DMS 273 (cell line): ENCODE measurements around the gene IGSF21.
A peak's percentile ranks its signal among the peaks of the same experiment; 100 is the strongest.

Experiments
- DNase-seq: peaks from one replicate; lab custom pipeline; 2025; ENCODE audit not compliant: unreplicated experiment; lab: John Stamatoyannopoulos, UW

Gene IGSF21

DNA sequence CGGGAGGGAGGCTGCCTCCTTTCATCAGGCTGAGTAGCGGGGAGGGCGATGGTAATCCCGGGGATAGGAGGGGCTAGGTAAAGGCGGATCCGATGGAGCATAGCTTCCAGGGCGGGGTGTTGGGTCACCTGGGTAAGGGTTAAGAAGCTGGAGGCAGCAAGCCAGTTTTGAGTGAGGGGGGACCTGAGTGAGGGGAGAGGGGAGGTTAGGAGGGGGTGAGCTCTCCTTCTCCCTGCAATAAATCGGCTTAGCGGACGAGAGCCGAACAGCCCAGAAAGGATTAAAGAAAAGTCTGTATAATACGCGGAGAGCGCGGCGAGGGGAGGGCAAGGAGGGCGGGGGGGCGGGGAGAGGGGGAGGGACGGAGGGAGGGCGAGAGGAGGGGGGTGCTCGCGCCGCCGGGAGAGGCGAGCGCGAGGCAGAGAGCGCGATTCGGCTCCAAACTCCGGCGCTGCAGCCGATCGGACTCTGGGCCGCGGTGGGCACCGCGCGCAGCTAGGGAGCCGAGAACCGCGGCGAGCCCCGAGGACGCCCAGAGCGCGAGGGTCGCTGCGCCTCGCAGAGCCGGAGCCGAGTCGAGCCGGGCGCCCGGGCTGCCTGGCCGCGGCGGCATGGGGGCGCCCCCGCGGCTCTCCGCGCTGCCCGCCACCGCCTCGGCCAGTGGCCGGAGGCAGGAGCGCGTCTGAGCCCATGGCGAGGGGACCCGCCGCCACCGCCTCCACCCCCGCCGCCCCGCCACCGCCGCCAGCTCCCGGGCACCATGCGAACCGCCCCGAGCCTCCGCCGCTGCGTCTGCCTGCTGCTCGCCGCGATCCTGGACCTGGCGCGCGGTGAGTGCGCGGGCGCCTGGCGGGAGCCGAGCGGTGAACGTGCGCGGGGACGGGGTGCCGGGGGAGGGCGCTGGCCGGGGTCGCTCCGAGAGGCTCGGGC is at the start of gene IGSF21:
Gene IGSF21, plus strand, starts transcription at position 430 of the 930 bp plus-strand sequence. Its CDS starts 331 bp downstream, at position 761.
- DNase-seq = peak; percentile 71

- no peak for DNase-seq
Measured at GRCh38 chr1:18058206-18058921, 49.2 kb upstream of the IGSF21 start.

- no peak for DNase-seq
Measured at GRCh38 chr1:18058981-18059605, 48.5 kb upstream of the IGSF21 start.

DNA sequence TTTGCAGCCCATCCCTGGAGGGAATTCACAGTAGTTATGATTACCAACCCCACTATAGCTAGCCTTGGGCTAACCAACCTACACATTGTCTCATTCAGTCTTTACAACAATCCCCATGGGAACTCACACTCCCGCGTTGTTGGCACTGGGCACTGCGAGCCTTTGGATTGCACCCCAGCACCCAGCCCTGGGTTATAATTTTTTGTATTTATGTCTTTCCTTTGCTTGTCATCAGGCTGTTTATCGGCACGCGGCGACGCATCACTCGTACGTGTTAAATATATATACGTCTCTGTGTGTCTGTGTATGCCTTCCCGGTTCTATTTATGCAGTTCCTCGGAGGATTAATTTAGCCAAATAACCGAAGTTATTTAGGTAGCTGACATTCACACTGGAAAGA is 47.2 kb upstream of the IGSF21 start:
- DNase-seq = no peak

- DNase-seq = no peak
Measured at GRCh38 chr1:18062185-18062584, 45.4 kb upstream of the IGSF21 start.

- no peak for DNase-seq
Measured at GRCh38 chr1:18064534-18064933, 43.1 kb upstream of the IGSF21 start.

- no peak for DNase-seq
Measured at GRCh38 chr1:18066576-18066975, 41.0 kb upstream of the IGSF21 start.

GRCh38 chr1:18069903-18070302 is 37.7 kb upstream of the IGSF21 start:
- DNase-seq = no peak

DNA sequence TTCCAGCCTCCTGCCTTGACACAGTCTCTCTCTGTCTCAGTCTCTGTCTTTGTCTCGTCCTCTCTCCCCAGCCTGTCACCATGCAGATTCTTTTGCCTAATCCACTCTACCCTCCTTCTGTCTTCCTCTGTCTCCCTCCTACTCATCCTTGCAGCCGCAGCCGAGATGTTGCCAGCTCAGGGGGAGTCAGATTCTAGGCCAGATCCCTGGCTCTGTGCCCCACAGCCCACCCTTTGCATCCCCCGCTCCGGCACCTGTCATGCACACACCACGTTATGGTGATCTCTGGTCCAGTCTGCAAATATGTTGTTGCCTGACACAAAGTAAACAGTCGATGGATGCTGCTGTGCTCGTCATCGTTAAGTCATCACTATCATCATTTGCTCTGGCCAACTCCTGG is 35.5 kb upstream of the IGSF21 start:
- DNase-seq = no peak

DNA sequence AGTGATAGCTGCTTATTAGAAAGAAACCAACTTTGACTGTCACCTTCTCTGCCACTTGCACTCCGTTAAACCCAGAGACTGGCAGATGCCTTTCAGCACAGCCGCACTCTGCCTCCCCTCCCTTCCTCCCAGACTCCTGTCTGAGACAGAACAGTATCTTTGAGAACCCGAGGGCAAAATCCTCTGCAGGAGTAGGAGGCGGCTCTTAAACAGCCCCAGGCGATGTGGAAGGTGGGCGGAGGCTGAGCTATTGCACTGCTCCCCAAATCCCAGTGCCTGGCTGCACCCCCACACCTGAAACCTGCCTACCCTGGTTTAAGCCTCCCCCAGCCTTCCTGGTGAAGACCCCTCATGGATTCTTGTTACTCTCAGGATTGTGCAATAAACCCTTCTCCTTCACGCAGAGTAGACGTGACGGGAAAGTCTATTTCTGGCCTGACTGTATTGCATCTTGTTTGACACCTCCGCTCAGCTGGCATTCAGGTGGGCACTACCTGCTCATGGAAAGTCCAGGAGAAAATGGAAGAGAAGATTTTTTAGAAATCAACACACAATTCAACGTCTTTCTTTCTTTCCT is 34.4 kb upstream of the IGSF21 start:
- no peak for DNase-seq

GRCh38 chr1:18077657-18078215 is 29.9 kb upstream of the IGSF21 start:
- no peak for DNase-seq

GRCh38 chr1:18079941-18080735 is 27.5 kb upstream of the IGSF21 start:
- no peak for DNase-seq

DNA sequence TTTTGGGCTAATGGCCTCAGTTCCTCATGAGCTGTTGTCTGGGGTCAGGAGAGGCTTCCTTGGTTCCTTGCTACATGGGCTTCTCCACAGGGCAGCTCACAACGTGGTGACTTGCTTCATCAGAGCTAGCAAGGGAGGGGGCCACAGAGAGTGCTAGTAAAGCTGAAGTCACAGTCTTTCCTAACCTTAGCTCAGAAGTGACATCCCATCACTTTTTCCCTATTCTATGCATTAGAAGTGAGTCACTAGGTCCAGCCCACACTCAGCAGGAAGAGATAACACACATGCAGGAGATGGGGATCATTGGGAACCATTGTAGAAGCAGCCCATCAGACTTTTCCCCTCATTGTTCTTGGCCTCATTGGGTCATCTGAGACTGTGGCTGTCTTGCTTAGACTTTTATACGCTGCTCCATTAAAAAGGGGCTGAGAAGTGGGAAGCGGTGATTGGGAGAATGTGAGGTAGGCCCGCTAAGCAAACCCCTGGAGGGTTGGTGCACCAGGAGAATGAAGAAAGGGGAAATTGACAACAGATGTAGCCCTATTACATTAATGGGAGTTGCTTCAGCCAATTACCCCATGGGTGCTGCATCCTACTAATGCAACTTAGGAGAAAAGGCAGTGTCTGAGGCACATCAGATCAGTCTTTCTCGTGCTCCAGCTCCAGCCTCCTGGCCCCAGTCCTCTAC is 22.1 kb upstream of the IGSF21 start:
- no peak for DNase-seq

DNA sequence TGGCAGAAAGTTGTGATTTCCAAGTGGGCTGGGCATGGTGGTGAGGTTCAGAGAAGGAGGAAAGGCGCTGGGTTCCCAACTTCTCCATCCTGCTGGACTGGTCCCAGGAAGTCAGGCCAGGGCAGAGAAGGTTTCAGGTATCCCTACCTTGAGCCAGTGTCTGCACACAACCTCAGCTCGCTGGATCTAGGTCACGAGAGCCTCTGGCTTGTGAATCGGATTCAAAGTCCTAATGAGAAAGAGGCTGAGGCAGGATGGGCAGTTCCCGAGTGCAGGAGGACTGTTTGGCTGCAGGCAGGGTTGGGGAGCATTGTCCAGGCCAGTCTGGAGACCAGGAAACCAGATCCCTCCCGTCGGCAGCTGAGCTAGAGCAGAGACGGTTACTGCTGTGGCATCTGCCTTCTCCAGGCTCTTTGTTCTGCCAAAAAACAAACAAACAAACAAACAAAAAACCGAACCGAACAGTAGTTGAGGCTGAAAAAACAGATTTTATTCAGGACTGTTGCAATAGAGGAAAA is 19.5 kb upstream of the IGSF21 start:
- no peak for DNase-seq

DNA sequence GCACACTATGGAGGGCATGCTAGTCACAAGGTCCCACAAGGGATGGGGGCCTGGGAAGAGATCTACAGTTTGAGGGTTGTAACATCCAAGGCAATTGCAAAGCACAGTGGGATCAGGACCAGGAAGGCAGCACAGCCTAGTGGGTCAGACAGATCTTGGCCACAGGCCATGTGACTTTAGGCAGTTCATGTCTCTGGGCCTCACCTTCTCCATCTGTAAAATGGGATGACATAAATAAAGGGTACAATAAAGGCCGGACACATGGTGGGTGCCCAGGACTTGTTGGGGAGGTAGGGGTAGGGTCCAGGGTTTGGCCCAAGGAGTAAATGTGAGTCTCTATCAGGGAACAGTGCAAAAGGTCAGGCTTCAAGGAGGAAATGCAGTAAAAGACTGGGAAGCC is 18.1 kb upstream of the IGSF21 start:
- DNase-seq = no peak

DNA sequence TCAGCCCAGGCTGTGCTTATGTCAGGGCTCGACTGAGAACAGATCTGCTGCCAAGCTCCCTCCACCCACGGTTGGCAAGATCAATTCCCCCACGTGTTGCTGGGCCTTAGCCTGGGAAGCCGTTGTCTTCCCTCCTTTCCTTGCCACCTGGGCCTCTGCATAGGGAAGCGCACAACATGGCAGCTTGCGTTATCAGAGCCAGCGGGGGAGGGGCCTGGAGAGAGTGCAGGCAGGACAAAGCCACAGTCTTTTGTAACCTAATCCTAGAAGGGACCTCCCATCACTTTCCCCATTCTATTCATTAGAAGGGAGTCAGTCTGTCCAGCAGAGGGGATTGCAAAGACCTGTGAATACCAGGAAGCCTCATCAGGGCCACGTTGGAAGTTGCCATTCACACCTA is 17.0 kb upstream of the IGSF21 start:
- DNase-seq = peak; percentile 23

GRCh38 chr1:18091660-18092446 is 15.7 kb upstream of the IGSF21 start:
- no peak for DNase-seq

- no peak for DNase-seq
Measured at GRCh38 chr1:18093193-18093592, 14.4 kb upstream of the IGSF21 start.

GRCh38 chr1:18093646-18094045 is 14.0 kb upstream of the IGSF21 start:
- DNase-seq = no peak
